H1 (cell line): ENCODE data around the gene UBR3. TPM values are rescaled to one million over a fixed set of nuclear protein-coding genes. Genes with fewer than 3 reads are reported as not detected.

Source experiments
- CTCF ChIA-PET: fragments of 300-600 bp; sonication (Branson Sonifier 250); formaldehyde crosslinking; loops from one replicate; lab custom pipeline; 2021; ENCODE audit not compliant: partially characterized antibody; lab: Charles Lee
- POLR2A ChIA-PET: fragments of 300-600 bp; sonication (Branson Sonifier 250); formaldehyde crosslinking; loops from one replicate; lab custom pipeline; 2021; ENCODE audit warnings: inconsistent platforms; ENCODE audit not compliant: partially characterized antibody; lab: Charles Lee
- DNase-seq, 2 experiments: peaks; one replicate each; pipeline versions ENCODE4 v3.0.0 to v3.0.0-alpha.2; 2010 to 2022; ENCODE audit warnings: low spot score in 2 of 2, low read depth in 1 of 2, mixed read lengths in 1 of 2
- FAIRE-seq: peaks from 2 replicates; lab custom pipeline; 2011; peaks lifted over from hg19 to GRCh38; lab: Jason Lieb, UNC
- H2AFZ ChIP-seq: 2 replicates; pipeline ENCODE4 v1.8.1; 2012; ENCODE audit warnings: low read length, inconsistent platforms
- H2AK5ac ChIP-seq: 2 replicates; pipeline ENCODE4 v1.6.1; 2013; ENCODE audit warnings: low read depth, low read length
- H2BK120ac ChIP-seq: replicated peaks from 2 replicates; pipeline ENCODE3; 2013; ENCODE audit warnings: low read depth, low read length, inconsistent platforms
- H2BK12ac ChIP-seq: 2 replicates; pipeline ENCODE4 v1.6.1; 2013; ENCODE audit warnings: low read depth, low read length
- H2BK15ac ChIP-seq: 2 replicates; pipeline ENCODE4 v1.6.1; 2013; ENCODE audit warnings: low read length
- H2BK20ac ChIP-seq: 2 replicates; pipeline ENCODE4 v1.6.1; 2013; ENCODE audit warnings: low read length
- H2BK5ac ChIP-seq: 2 replicates; pipeline ENCODE4 v1.6.1; 2013; ENCODE audit warnings: low read depth, low read length
- H3K14ac ChIP-seq: 2 replicates; pipeline ENCODE4 v1.6.1; 2013; ENCODE audit warnings: inconsistent platforms; ENCODE audit not compliant: insufficient read length
- H3K18ac ChIP-seq: 2 replicates; pipeline ENCODE4 v1.6.1; 2013; ENCODE audit warnings: low read length; ENCODE audit errors: extremely low read depth
- H3K23ac ChIP-seq: 2 replicates; pipeline ENCODE4 v1.6.1; 2013; ENCODE audit warnings: inconsistent platforms; ENCODE audit not compliant: insufficient read length
- H3K23me2 ChIP-seq: 2 replicates; pipeline ENCODE4 v1.6.1; 2013; ENCODE audit warnings: low read depth, low read length
- H3K27ac ChIP-seq: 2 replicates; pipeline ENCODE4 v1.6.1; 2011; ENCODE audit warnings: low read depth, low read length, inconsistent platforms
- H3K27me3 ChIP-seq, 4 experiments: replicated peaks in 1 of 4; 1 replicate in 1 of 4; 2 replicates in 3 of 4; pipeline versions ENCODE4 v1.6.1 to v1.8.1; 2011 to 2013; ENCODE audit warnings: low read length in 3 of 4, mild to moderate bottlenecking in 3 of 4, inconsistent platforms in 2 of 4, mixed read lengths in 2 of 4, moderate library complexity in 1 of 4; ENCODE audit not compliant: control insufficient read depth in 3 of 4, insufficient read depth in 3 of 4; ENCODE audit errors: extremely low read depth in 1 of 4
- H3K36me3 ChIP-seq, 4 experiments: 2 replicates each; pipeline versions ENCODE4 v1.6.1 to v1.8.1; 2011 to 2013; ENCODE audit warnings: mild to moderate bottlenecking in 4 of 4, low read length in 3 of 4, moderate library complexity in 2 of 4, control low read depth in 1 of 4, inconsistent platforms in 1 of 4; ENCODE audit not compliant: insufficient read depth in 4 of 4, control insufficient read depth in 2 of 4
- H3K4ac ChIP-seq: replicated peaks from 2 replicates; pipeline ENCODE3; 2013; ENCODE audit warnings: low read length, low read depth, mixed read lengths, inconsistent platforms; ENCODE audit not compliant: insufficient read length
- H3K4me1 ChIP-seq, 4 experiments: replicated peaks in 1 of 4; 1 replicate in 1 of 4; 2 replicates in 3 of 4; pipeline versions ENCODE4 v1.6.1 to v1.8.1; 2011 to 2013; ENCODE audit warnings: low read length in 3 of 4, inconsistent platforms in 2 of 4, mixed read lengths in 1 of 4; ENCODE audit not compliant: insufficient read depth in 4 of 4, control insufficient read depth in 3 of 4
- H3K4me2 ChIP-seq, 2 experiments: 2 replicates each; pipeline versions ENCODE4 v1.6.1 to v1.8.1; 2011 to 2013; ENCODE audit warnings: low read depth in 2 of 2, low read length in 2 of 2, control low read depth in 1 of 2, inconsistent platforms in 1 of 2, mild to moderate bottlenecking in 1 of 2; ENCODE audit not compliant: insufficient read depth in 1 of 2
- H3K4me3 ChIP-seq, 4 experiments: fragments of 200-600, 300-600 bp in 1 of 4; sonication (generic), shearing (Covaris generic), sonication (Bioruptor Twin) in 1 of 4; 2 replicates each; pipeline versions ENCODE4 v1.5.1 to v1.8.1; 2011 to 2016; ENCODE audit warnings: low read length in 4 of 4, low read depth in 3 of 4, control low read depth in 2 of 4, inconsistent platforms in 2 of 4, mild to moderate bottlenecking in 2 of 4, mixed read lengths in 1 of 4, moderate library complexity in 1 of 4; ENCODE audit not compliant: insufficient read depth in 2 of 4; ENCODE audit errors: extremely low read depth in 1 of 4
- H3K56ac ChIP-seq: replicated peaks from 2 replicates; pipeline ENCODE3; 2013; ENCODE audit warnings: low read depth, mild to moderate bottlenecking, mixed read lengths, low read length, inconsistent platforms; ENCODE audit not compliant: insufficient read length
- H3K79me1 ChIP-seq: 2 replicates; pipeline ENCODE4 v1.6.1; 2013; ENCODE audit warnings: low read depth, low read length, control low read depth
- H3K79me2 ChIP-seq, 2 experiments: 2 replicates each; pipeline versions ENCODE4 v1.6.1 to v1.8.1; 2012 to 2013; ENCODE audit warnings: low read length in 2 of 2, mild to moderate bottlenecking in 2 of 2, inconsistent platforms in 1 of 2; ENCODE audit not compliant: insufficient read depth in 2 of 2, control insufficient read depth in 1 of 2
- H3K9ac ChIP-seq, 4 experiments: replicated peaks in 1 of 4; 1 replicate in 1 of 4; 2 replicates in 3 of 4; pipeline versions ENCODE4 v1.6.1 to v1.8.1; 2011 to 2013; ENCODE audit warnings: low read depth in 3 of 4, low read length in 3 of 4, control low read depth in 2 of 4, mild to moderate bottlenecking in 2 of 4, moderate library complexity in 2 of 4, inconsistent platforms in 1 of 4; ENCODE audit errors: extremely low read depth in 1 of 4
- H3K9me3 ChIP-seq, 2 experiments: 2 replicates each; pipeline versions ENCODE4 v1.6.1 to v1.8.1; 2012 to 2013; ENCODE audit warnings: mild to moderate bottlenecking in 2 of 2, moderate library complexity in 2 of 2, control low read depth in 1 of 2, inconsistent platforms in 1 of 2, low read depth in 1 of 2, low read length in 1 of 2, mixed read lengths in 1 of 2; ENCODE audit not compliant: insufficient read depth in 2 of 2
- H4K20me1 ChIP-seq, 2 experiments: replicated peaks in 1 of 2; 2 replicates each; pipeline versions ENCODE3 to v1.8.1; 2011 to 2013; ENCODE audit warnings: inconsistent platforms in 2 of 2, low read length in 2 of 2, mild to moderate bottlenecking in 1 of 2; ENCODE audit not compliant: insufficient read depth in 2 of 2, control insufficient read depth in 1 of 2
- H4K5ac ChIP-seq: 2 replicates; pipeline ENCODE4 v1.6.1; 2013; ENCODE audit warnings: low read length, low read depth, mixed read lengths, inconsistent platforms; ENCODE audit not compliant: insufficient read length
- H4K8ac ChIP-seq: 2 replicates; pipeline ENCODE4 v1.8.0; 2013; ENCODE audit warnings: mild to moderate bottlenecking, moderate library complexity, low read length, inconsistent platforms; ENCODE audit not compliant: insufficient read depth; ENCODE audit errors: extremely low read depth
- H4K91ac ChIP-seq: replicated peaks from 2 replicates; pipeline ENCODE3; 2013; ENCODE audit warnings: low read length, mixed read lengths, inconsistent platforms; ENCODE audit not compliant: insufficient read length
- KDM4A ChIP-seq: IDR thresholded peaks from one replicate; pipeline ENCODE4 v1.7.1; 2012; ENCODE audit warnings: low read depth, mild to moderate bottlenecking, moderate library complexity, low read length, inconsistent platforms; ENCODE audit not compliant: severe bottlenecking
- RNF2 ChIP-seq: fragments of 200-900, 300-1000 bp; sonication (generic); IDR thresholded peaks from 2 replicates; pipeline ENCODE4 v1.7.1; 2016; ENCODE audit warnings: borderline replicate concordance, low read depth, mild to moderate bottlenecking, antibody characterized with exemption, low read length; ENCODE audit not compliant: poor library complexity, severe bottlenecking; ENCODE audit errors: missing control alignments
- SUZ12 ChIP-seq: fragments of 200-600 bp; sonication (generic); IDR thresholded peaks from 2 replicates; pipeline ENCODE4 v1.6.1; 2012; ENCODE audit warnings: mild to moderate bottlenecking, inconsistent platforms, low read length, moderate library complexity, mixed read lengths
- WGBS, 2 experiments: shearing (Covaris generic) in 1 of 2; methylation state at CpG; one replicate each; pipeline versions ENCODE4 v1.1.6 to v1.1.7; 2013 to 2015; ENCODE audit warnings: low lambda C conversion rate in 2 of 2, mixed read lengths in 2 of 2, inconsistent platforms in 1 of 2, low coverage in 1 of 2, missing lambda C conversion rate in 1 of 2; ENCODE audit not compliant: insufficient replicate concordance in 2 of 2, insufficient coverage in 1 of 2, insufficient read length in 1 of 2; ENCODE audit errors: extremely low coverage in 1 of 2, missing lambda C conversion rate in 1 of 2; 5-methylcytosine and 5-hydroxymethylcytosine counted together
- polyA plus RNA-seq, 7 experiments: library from polyadenylated mRNA; depleted of rRNA in 3 of 7; stranded (reverse) in 5 of 7; unstranded in 2 of 7; fragments of >200 nt in 5 of 7; fragments of 200-250 nt in 2 of 7; gene quantifications; 1 replicate in 5 of 7; 2 replicates in 1 of 7; 4 replicates in 1 of 7; pipeline versions ENCODE4 v1.2.1 to v1.2.3, GENCODE V29; 2011 to 2013; ENCODE audit warnings: missing spikeins in 2 of 7, mixed read lengths in 2 of 7
- total RNA-seq: library from RNA; stranded (reverse); fragmentation: NEBNext Ultra II Directional; extraction: Animal tissue kit (Norgen Biotek cat#: 25700); gene quantifications from 2 replicates; pipeline ENCODE4 v1.2.1, GENCODE V29; 2021

Gene UBR3
- total and polyA plus RNA-seq, 2 of the 8 experiments (the other 6 are each of a cell fraction or from before 2014, with no cell fraction given): 3.7 to 17.7 TPM

GRCh38 chr2:169978402-169979017 is 151.3 kb downstream of the UBR3 start:
- peaks cover 0 to 3% (median 0%) of the 10 kb centered on the region in 4 experiments; a peak in 3 of 8 replicates for H3K36me3 ChIP-seq
- H4K5ac ChIP-seq: no peak overlapping the region
- no peak for DNase-seq
- H2BK5ac ChIP-seq: peak overlapping the region; percentile 20; the same call in 1 of the 2 replicates
- no peak overlapping the region for H3K4me3 ChIP-seq
- H3K23me2 ChIP-seq: no peaks in the 10 kb centered on the region
- H2BK20ac ChIP-seq: no peak overlapping the region
- H3K9ac ChIP-seq: no peak overlapping the region
- no peak for TF ChIP-seq KDM4A
- no peak for TF ChIP-seq RNF2
- TF ChIP-seq SUZ12: no peak
- H2AFZ ChIP-seq: no peak overlapping the region
- H3K56ac ChIP-seq: no peak overlapping the region
- no peak overlapping the region for H2AK5ac ChIP-seq
- H2BK12ac ChIP-seq: no peak overlapping the region
- H3K18ac ChIP-seq: no peak overlapping the region
- H3K27ac ChIP-seq: no peak overlapping the region
- H3K9me3 ChIP-seq: peaks cover 0 to 8% of the 10 kb centered on the region in 2 experiments; a peak in 1 of 4 replicates
- no peaks in the 10 kb centered on the region for H3K79me1 ChIP-seq
- ChIA-PET CTCF (no interaction called here), POLR2A (no interaction called here)
- no peak overlapping the region for H4K91ac ChIP-seq
- no peak overlapping the region for H4K8ac ChIP-seq
- no peak overlapping the region for H2BK120ac ChIP-seq
- H4K20me1 ChIP-seq: no peaks in the 10 kb centered on the region
- 92% methylated on average over 2 of the region's 2 CpGs; no CpG with 5 or more reads in 1 of the 2 experiments for whole genome bisulfite sequencing, 2 experiments
- H3K27me3 ChIP-seq: no peaks in the 10 kb centered on the region
- no peak overlapping the region for H3K4ac ChIP-seq
- H3K14ac ChIP-seq: no peak overlapping the region
- no peaks in the 10 kb centered on the region for H3K79me2 ChIP-seq
- H3K23ac ChIP-seq: no peak overlapping the region
- no peaks in the 10 kb centered on the region; a peak in 1 of 7 replicates for H3K4me1 ChIP-seq
- H3K4me2 ChIP-seq: no peak overlapping the region; a peak in 1 of 4 replicates
- H2BK15ac ChIP-seq: no peak overlapping the region
- peak; percentile 13 for FAIRE-seq
